Esophagus muscularis mucosa (tissue), 3 donors: ENCODE results near the gene TLE6.

Experiments used
- POLR2A ChIP-seq: fragments of 450-650 bp; IDR thresholded peaks from one replicate; pipeline ENCODE4 v1.6.1; 2017; ENCODE audit warnings: antibody characterized with exemption, moderate library complexity, mild to moderate bottlenecking, low read depth
- TF ChIP-seq, protein P1 (sequence below), 3 experiments: fragments of 200-600 bp in 2 of 3; fragments of 450-650 bp in 1 of 3; sonication (generic) in 2 of 3; IDR thresholded peaks; one replicate each; pipeline ENCODE4 v1.5.1; 2017 to 2019; ENCODE audit warnings: antibody characterized with exemption in 3 of 3, mild to moderate bottlenecking in 2 of 3, moderate library complexity in 1 of 3

DNA sequence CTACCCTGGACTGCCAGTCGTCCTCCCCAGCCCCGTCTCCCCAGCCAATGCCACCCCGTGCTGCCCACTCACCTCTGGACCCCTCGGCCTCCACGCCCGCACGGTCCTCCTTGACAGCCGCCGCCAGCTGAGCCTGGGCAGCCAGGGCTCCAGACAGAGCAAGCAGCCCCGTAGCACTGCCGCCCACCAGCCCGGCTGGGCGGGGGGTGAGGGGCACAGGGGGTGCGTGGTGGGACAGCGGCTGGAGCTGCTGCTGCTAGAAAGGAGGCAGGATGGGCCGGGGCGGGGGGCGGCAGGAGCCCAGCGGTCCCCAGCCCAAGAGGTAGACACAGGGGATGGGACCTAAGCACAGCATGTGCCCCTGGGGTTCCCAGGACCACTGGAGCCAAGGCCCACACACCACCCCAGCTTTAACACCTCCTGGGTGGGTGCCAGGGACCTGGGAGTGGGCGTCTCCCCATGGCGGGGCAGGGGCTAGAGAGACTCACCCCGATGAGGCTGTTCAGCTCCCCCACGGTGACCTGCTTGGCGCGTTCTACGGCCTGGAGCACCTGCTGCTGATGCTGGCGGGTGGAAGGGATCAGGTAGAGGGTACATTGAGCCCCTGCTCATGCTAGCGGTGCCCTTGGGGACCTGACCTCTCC lies 42.0 kb downstream of the TLE6 start:
- TF ChIP-seq, protein P1, sequence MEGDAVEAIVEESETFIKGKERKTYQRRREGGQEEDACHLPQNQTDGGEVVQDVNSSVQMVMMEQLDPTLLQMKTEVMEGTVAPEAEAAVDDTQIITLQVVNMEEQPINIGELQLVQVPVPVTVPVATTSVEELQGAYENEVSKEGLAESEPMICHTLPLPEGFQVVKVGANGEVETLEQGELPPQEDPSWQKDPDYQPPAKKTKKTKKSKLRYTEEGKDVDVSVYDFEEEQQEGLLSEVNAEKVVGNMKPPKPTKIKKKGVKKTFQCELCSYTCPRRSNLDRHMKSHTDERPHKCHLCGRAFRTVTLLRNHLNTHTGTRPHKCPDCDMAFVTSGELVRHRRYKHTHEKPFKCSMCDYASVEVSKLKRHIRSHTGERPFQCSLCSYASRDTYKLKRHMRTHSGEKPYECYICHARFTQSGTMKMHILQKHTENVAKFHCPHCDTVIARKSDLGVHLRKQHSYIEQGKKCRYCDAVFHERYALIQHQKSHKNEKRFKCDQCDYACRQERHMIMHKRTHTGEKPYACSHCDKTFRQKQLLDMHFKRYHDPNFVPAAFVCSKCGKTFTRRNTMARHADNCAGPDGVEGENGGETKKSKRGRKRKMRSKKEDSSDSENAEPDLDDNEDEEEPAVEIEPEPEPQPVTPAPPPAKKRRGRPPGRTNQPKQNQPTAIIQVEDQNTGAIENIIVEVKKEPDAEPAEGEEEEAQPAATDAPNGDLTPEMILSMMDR (IDR thresholded peaks at IDR 0.05) = no peak
- no peak for TF ChIP-seq POLR2A
